ENCODE data around the gene PDE1A. TPM values are rescaled to one million over a fixed set of nuclear protein-coding genes. Genes with fewer than 3 reads are reported as not detected.

The PDE1A gene
- total RNA-seq, 1 experiment from 2014 or later, result not detected

- no peak overlapping the region for H3K4me3 ChIP-seq (ENCODE audit: low read length)
- ChIA-PET CTCF (no interaction called here), POLR2A (ENCODE audit: unreplicated experiment) (no interaction called here)
- H3K4me1 ChIP-seq (ENCODE audit: insufficient read depth, low read length), result no peaks in the 10 kb centered on the region
- H4K20me1 ChIP-seq (ENCODE audit: low read length), result no peaks in the 10 kb centered on the region
- BruUV-seq (replicated peaks), result no TSS peak
- H3K9me2 ChIP-seq (replicated peaks; ENCODE audit: low read length), result no peaks in the 10 kb centered on the region
- DNase-seq (no peak), ATAC-seq (no peak)
- no peak overlapping the region for H2AFZ ChIP-seq (ENCODE audit: low read length)
- no peaks in the 10 kb centered on the region for H3F3A ChIP-seq (ENCODE audit: low read length, unreplicated experiment)
- TF ChIP-seq, protein P1, sequence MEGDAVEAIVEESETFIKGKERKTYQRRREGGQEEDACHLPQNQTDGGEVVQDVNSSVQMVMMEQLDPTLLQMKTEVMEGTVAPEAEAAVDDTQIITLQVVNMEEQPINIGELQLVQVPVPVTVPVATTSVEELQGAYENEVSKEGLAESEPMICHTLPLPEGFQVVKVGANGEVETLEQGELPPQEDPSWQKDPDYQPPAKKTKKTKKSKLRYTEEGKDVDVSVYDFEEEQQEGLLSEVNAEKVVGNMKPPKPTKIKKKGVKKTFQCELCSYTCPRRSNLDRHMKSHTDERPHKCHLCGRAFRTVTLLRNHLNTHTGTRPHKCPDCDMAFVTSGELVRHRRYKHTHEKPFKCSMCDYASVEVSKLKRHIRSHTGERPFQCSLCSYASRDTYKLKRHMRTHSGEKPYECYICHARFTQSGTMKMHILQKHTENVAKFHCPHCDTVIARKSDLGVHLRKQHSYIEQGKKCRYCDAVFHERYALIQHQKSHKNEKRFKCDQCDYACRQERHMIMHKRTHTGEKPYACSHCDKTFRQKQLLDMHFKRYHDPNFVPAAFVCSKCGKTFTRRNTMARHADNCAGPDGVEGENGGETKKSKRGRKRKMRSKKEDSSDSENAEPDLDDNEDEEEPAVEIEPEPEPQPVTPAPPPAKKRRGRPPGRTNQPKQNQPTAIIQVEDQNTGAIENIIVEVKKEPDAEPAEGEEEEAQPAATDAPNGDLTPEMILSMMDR (conservative IDR thresholded peaks at IDR 0.05; ENCODE audit: low read depth, low read length), result no peak
- no peak for TF ChIP-seq EZH2 (IDR thresholded peaks at IDR 0.05; ENCODE audit: low read length, unreplicated experiment)
- TF ChIP-seq EZH2phosphoT487 (IDR thresholded peaks at IDR 0.05; ENCODE audit: borderline replicate concordance, low read length), result no peak
- H3K9me3 ChIP-seq (ENCODE audit: low read length), result no peaks in the 10 kb centered on the region
- no peak overlapping the region for H3K4me2 ChIP-seq (ENCODE audit: low read length)
- intact Hi-C loops (cut with micrococcal nuclease), result no loop called here
- H3K27ac ChIP-seq (ENCODE audit: low read length), result no peak overlapping the region
- H3K9ac ChIP-seq (ENCODE audit: low read length), result no peak overlapping the region
- no peaks in the 10 kb centered on the region for H3K79me2 ChIP-seq (ENCODE audit: low read length)
- 0 out of 2 replicates have a peak, but pooled peaks cover 7% of the 10 kb centered on the region for H3K27me3 ChIP-seq (ENCODE audit: low read length)
- H3K36me3 ChIP-seq (ENCODE audit: low read depth, low read length), result no peaks in the 10 kb centered on the region
Measured at GRCh38 chr2:182319556-182320505, 107.0 kb downstream of the PDE1A start.

GRCh38 chr2:182318466-182319220 is 108.2 kb downstream of the PDE1A start:
- H3K36me3 ChIP-seq (ENCODE audit: low read depth, low read length), result no peaks in the 10 kb centered on the region
- H3K27me3 ChIP-seq (ENCODE audit: low read length), result 0 out of 2 replicates have a peak, but pooled peaks cover 5% of the 10 kb centered on the region
- ChIA-PET CTCF (no interaction called here), POLR2A (ENCODE audit: unreplicated experiment) (no interaction called here)
- H3K4me2 ChIP-seq (ENCODE audit: low read length), result no peak overlapping the region
- no peaks in the 10 kb centered on the region for H3K9me3 ChIP-seq (ENCODE audit: low read length)
- no peak overlapping the region for H3K4me3 ChIP-seq (ENCODE audit: low read length)
- H2AFZ ChIP-seq (ENCODE audit: low read length), result no peak overlapping the region
- no peaks in the 10 kb centered on the region for H3K9me2 ChIP-seq (replicated peaks; ENCODE audit: low read length)
- intact Hi-C loops (cut with micrococcal nuclease), result no loop called here
- H3F3A ChIP-seq (ENCODE audit: low read length, unreplicated experiment), result no peaks in the 10 kb centered on the region
- DNase-seq (no peak), ATAC-seq (no peak)
- no peak overlapping the region for H3K27ac ChIP-seq (ENCODE audit: low read length)
- no peak for TF ChIP-seq EZH2 (IDR thresholded peaks at IDR 0.05; ENCODE audit: low read length, unreplicated experiment)
- TF ChIP-seq EZH2phosphoT487 (IDR thresholded peaks at IDR 0.05; ENCODE audit: borderline replicate concordance, low read length), result no peak
- TF ChIP-seq, protein P1 (conservative IDR thresholded peaks at IDR 0.05; ENCODE audit: low read depth, low read length), result no peak
- BruUV-seq (replicated peaks), result no TSS peak
- no peak overlapping the region for H3K9ac ChIP-seq (ENCODE audit: low read length)
- no peaks in the 10 kb centered on the region for H3K4me1 ChIP-seq (ENCODE audit: insufficient read depth, low read length)
- no peaks in the 10 kb centered on the region for H3K79me2 ChIP-seq (ENCODE audit: low read length)
- H4K20me1 ChIP-seq (ENCODE audit: low read length), result no peaks in the 10 kb centered on the region

Measured in PC-3 (cell line).